Astrocyte (in vitro differentiated cells and primary cell): ENCODE results near the gene WNT16. TPM values are rescaled to one million over a fixed set of nuclear protein-coding genes. Genes with fewer than 3 reads are reported as not detected.

Experiments used
- DNase-seq: peaks from one replicate; pipeline ENCODE4 v3.0.0-alpha.2; 2010; ENCODE audit warnings: low read depth
- FAIRE-seq: peaks from 2 replicates; lab custom pipeline; 2011; peaks lifted over from hg19 to GRCh38; lab: Jason Lieb, UNC
- H2AFZ ChIP-seq: 2 replicates; pipeline ENCODE4 v1.6.0; 2012; ENCODE audit warnings: low read depth, low read length, inconsistent platforms
- H3K27ac ChIP-seq: 2 replicates; pipeline ENCODE4 v1.5.1; 2011; ENCODE audit warnings: low read depth, low read length, inconsistent platforms
- H3K27me3 ChIP-seq: 2 replicates; pipeline ENCODE4 v1.6.0; 2011; ENCODE audit warnings: low read length, inconsistent platforms; ENCODE audit not compliant: insufficient read depth
- H3K36me3 ChIP-seq: 2 replicates; pipeline ENCODE4 v1.5.1; 2011; ENCODE audit warnings: low read length, inconsistent platforms; ENCODE audit not compliant: insufficient read depth
- H3K4me1 ChIP-seq: 2 replicates; pipeline ENCODE4 v1.5.1; 2011; ENCODE audit warnings: low read length, inconsistent platforms; ENCODE audit not compliant: insufficient read depth
- H3K4me2 ChIP-seq: 2 replicates; pipeline ENCODE4 v1.6.0; 2012; ENCODE audit warnings: low read length, inconsistent platforms
- H3K4me3 ChIP-seq: 2 replicates; pipeline ENCODE4 v1.5.1; 2011; ENCODE audit warnings: low read depth, mild to moderate bottlenecking, low read length, inconsistent platforms; ENCODE audit not compliant: insufficient read depth
- H3K79me2 ChIP-seq: 2 replicates; pipeline ENCODE4 v1.6.0; 2012; ENCODE audit warnings: mild to moderate bottlenecking, low read length, inconsistent platforms; ENCODE audit not compliant: insufficient read depth
- H3K9ac ChIP-seq: 2 replicates; pipeline ENCODE4 v1.6.0; 2012; ENCODE audit warnings: mild to moderate bottlenecking, low read length, inconsistent platforms
- H3K9me3 ChIP-seq: 2 replicates; pipeline ENCODE4 v1.5.1; 2012; ENCODE audit warnings: low read depth, mild to moderate bottlenecking, low read length, inconsistent platforms; ENCODE audit not compliant: insufficient read depth
- H4K20me1 ChIP-seq: 2 replicates; pipeline ENCODE4 v1.6.0; 2012; ENCODE audit warnings: low read length, inconsistent platforms; ENCODE audit not compliant: insufficient read depth
- H3K27ac Mint-ChIP-seq: one replicate; pipeline ENCODE4 v1.8.0; 2021; ENCODE audit warnings: mild to moderate bottlenecking, mixed read lengths; ENCODE audit not compliant: unreplicated experiment
- H3K27me3 Mint-ChIP-seq: one replicate; pipeline ENCODE4 v1.8.0; 2021; ENCODE audit warnings: low read depth, mixed read lengths; ENCODE audit not compliant: unreplicated experiment
- H3K36me3 Mint-ChIP-seq: one replicate; pipeline ENCODE4 v1.8.0; 2021; ENCODE audit warnings: low read depth, mixed read lengths; ENCODE audit not compliant: unreplicated experiment
- H3K4me1 Mint-ChIP-seq: one replicate; pipeline ENCODE4 v1.8.0; 2021; ENCODE audit warnings: low read depth, mixed read lengths; ENCODE audit not compliant: unreplicated experiment
- H3K4me3 Mint-ChIP-seq: one replicate; pipeline ENCODE4 v1.8.0; 2021; ENCODE audit warnings: mild to moderate bottlenecking, moderate library complexity, mixed read lengths; ENCODE audit not compliant: unreplicated experiment
- H3K9me3 Mint-ChIP-seq: one replicate; pipeline ENCODE4 v1.8.0; 2021; ENCODE audit warnings: mild to moderate bottlenecking, mixed read lengths; ENCODE audit not compliant: unreplicated experiment
- CTCF ChIP-seq: IDR thresholded peaks from 2 replicates; pipeline ENCODE4 v1.5.1; 2011; ENCODE audit warnings: low read depth, mild to moderate bottlenecking, inconsistent platforms, low read length, moderate library complexity; ENCODE audit not compliant: insufficient read depth
- EZH2 ChIP-seq: IDR thresholded peaks from 2 replicates; pipeline ENCODE4 v1.6.1; 2012; ENCODE audit warnings: mild to moderate bottlenecking, low read length, inconsistent platforms; ENCODE audit not compliant: insufficient read depth
- total RNA-seq: library from RNA; stranded (reverse); gene quantifications from 2 replicates; pipeline ENCODE4 v1.2.1, GENCODE V29; 2021

Gene WNT16
- total RNA-seq, 1 donor from 2014 or later = 0.07 TPM

GRCh38 chr7:121352323-121352722 is 23.5 kb downstream of the WNT16 start:
- Histone ChIP-seq H3K4me2 (no peak overlapping the region), H4K20me1 (no peaks in the 10 kb centered on the region), H3K9me3 (no peaks in the 10 kb centered on the region), H2AFZ (no peak overlapping the region), H3K36me3 (peaks cover 15% of the 10 kb centered on the region), H3K79me2 (no peaks in the 10 kb centered on the region), H3K27ac (no peak overlapping the region), H3K9ac (no peak overlapping the region), H3K27me3 (no peaks in the 10 kb centered on the region), H3K4me1 (no peaks in the 10 kb centered on the region), H3K4me3 (no peak overlapping the region)
- Mint-ChIP-seq H3K4me1 (no peaks in the 10 kb centered on the region), H3K27ac (no peak overlapping the region), H3K4me3 (no peak overlapping the region), H3K27me3 (no peaks in the 10 kb centered on the region), H3K9me3 (no peaks in the 10 kb centered on the region), H3K36me3 (peaks cover 3% of the 10 kb centered on the region)
- DNase-seq = no peak
- TF ChIP-seq CTCF (no peak), EZH2 (no peak)
- FAIRE-seq = no peak

- peaks cover 6% of the 10 kb centered on the region for H3K36me3 Mint-ChIP-seq
- no peak for DNase-seq
- Histone ChIP-seq H3K4me1 (no peaks in the 10 kb centered on the region), H4K20me1 (no peaks in the 10 kb centered on the region), H3K36me3 (peaks cover 29% of the 10 kb centered on the region), H3K79me2 (no peaks in the 10 kb centered on the region), H3K27me3 (no peaks in the 10 kb centered on the region), H2AFZ (no peak overlapping the region), H3K9ac (no peak overlapping the region), H3K9me3 (no peaks in the 10 kb centered on the region), H3K27ac (no peak overlapping the region), H3K4me2 (no peak overlapping the region), H3K4me3 (no peak overlapping the region)
- TF ChIP-seq CTCF = no peak
- TF ChIP-seq EZH2 = no peak
- no peak overlapping the region for H3K4me3 Mint-ChIP-seq
- H3K4me1 Mint-ChIP-seq = no peaks in the 10 kb centered on the region
- no peaks in the 10 kb centered on the region for H3K9me3 Mint-ChIP-seq
- no peaks in the 10 kb centered on the region for H3K27me3 Mint-ChIP-seq
- FAIRE-seq = no peak
- H3K27ac Mint-ChIP-seq = no peak overlapping the region
Measured at GRCh38 chr7:121355574-121355973, 26.8 kb downstream of the WNT16 start.

- H3K36me3 ChIP-seq = peaks cover 40% of the 10 kb centered on the region
- FAIRE-seq = no peak
- no peak overlapping the region for H3K27ac Mint-ChIP-seq
Measured at GRCh38 chr7:121360564-121360963, 31.8 kb downstream of the WNT16 start.

More at GRCh38 chr7:121360564-121360963, 31.8 kb downstream of the WNT16 start:
- DNase-seq = no peak
- Histone ChIP-seq H3K9me3 (no peaks in the 10 kb centered on the region), H4K20me1 (no peaks in the 10 kb centered on the region), H3K27me3 (no peaks in the 10 kb centered on the region), H3K79me2 (peaks cover 7% of the 10 kb centered on the region), H3K4me3 (no peak overlapping the region), H3K9ac (no peak overlapping the region), H3K4me1 (no peaks in the 10 kb centered on the region), H3K27ac (no peak overlapping the region), H3K4me2 (no peak overlapping the region), H2AFZ (no peak overlapping the region)
- Mint-ChIP-seq H3K27me3 (no peaks in the 10 kb centered on the region), H3K9me3 (no peaks in the 10 kb centered on the region), H3K4me3 (no peak overlapping the region), H3K4me1 (no peaks in the 10 kb centered on the region), H3K36me3 (peaks cover 7% of the 10 kb centered on the region)
- TF ChIP-seq CTCF = no peak
- no peak for TF ChIP-seq EZH2
